NCI-H2171 (cell line): ENCODE measurements around the gene LENG9.
"Not testable (repeated sequence)": the region's sequence is repeated elsewhere in the genome, so short reads cannot be mapped to it uniquely, and the experiment has no call there.

Experiments used
- DNase-seq: peaks from one replicate; lab custom pipeline; 2025; lab: John Stamatoyannopoulos, UW

The LENG9 gene

DNA sequence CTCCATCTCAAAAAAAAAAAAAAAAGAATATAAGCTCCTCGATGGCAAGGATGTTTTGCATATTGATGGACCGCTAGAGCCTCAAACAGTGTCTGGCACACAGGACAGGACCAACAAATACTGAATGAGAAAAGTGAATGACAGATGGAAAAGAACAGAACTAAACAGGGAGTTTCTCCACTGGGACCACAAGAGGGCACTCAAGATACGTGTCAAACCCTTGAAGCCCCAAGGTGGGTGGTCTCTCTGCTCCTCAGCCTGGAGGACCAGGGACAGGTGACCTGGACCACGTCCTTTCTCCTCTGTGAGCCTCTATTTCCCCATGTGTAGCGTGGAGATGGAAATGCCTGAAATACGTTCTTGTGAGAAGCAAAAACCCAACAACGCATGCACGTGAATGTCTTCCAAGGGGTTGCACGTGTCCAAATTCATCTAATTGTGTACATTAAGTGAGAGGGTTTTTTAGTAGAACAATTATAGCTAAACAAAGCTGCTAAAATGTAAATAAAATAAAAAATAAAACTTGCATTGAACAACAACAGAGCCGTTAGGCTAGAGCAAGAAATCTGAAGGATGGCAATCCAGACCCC lies 15.2 kb upstream of the LENG9 start:
- DNase-seq: no peak

DNA sequence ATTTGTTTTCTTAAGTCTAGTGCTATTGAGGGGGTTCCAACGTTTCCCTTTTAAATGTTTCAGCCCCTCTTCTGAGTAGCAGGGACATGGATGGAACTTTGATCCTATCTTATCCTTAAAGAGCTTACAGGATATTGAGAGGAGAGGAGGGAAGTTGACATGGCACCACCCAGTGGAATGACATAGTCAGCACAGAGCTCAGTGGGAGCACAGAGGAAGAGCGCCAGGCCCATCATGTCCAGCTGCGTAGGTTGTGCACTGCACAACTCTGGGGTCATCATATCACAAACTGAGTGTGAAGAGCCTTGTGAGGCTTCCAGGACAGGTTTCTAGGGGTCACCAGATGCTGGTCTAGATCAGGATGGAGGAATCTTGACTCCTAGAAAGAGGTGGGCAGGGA lies 14.1 kb upstream of the LENG9 start:
- no peak for DNase-seq

DNA sequence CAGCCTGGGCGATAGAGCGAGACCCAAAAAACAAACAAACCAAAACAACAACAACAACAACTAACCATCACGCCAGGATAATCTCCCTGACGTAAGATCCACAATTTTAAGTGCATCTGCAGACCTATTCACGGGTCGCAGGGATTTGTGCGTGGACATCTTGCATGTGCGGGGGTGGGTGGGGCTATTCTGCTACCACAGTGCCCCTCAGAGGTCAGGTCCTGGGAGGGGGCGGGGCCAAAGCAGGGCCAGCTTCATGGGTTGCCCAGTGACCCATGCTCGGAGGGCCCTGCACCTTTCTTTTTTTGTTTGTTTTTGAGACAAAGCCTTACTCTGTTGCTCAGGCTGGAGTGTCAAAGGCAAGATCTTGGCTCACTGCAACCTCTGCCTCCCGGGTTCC lies 12.1 kb upstream of the LENG9 start:
- no peak for DNase-seq

DNA sequence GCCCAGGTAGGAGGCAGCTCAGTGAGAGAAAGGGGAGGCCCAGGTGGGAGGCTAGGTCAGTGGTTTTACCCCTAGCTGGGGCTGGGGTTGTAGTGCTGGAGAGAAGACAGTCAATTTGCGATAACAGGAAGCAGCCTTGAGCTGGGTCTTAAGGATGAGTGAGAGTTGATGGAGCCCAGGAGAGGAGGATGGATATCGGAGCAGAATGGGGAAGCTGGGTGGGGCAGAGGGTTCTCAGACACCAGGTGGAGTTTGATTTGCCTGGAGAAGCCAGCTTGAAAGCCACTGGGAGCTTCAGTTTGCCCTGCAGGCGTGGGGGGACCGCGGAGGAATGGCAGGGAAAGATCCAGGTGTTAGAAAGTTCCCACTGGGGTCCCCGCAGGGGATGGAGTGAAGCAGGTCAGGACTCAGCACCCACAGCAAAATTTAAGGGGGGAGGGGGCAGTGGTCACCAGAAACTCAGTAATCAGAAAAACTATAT lies 10.4 kb upstream of the LENG9 start:
- no peak for DNase-seq

DNA sequence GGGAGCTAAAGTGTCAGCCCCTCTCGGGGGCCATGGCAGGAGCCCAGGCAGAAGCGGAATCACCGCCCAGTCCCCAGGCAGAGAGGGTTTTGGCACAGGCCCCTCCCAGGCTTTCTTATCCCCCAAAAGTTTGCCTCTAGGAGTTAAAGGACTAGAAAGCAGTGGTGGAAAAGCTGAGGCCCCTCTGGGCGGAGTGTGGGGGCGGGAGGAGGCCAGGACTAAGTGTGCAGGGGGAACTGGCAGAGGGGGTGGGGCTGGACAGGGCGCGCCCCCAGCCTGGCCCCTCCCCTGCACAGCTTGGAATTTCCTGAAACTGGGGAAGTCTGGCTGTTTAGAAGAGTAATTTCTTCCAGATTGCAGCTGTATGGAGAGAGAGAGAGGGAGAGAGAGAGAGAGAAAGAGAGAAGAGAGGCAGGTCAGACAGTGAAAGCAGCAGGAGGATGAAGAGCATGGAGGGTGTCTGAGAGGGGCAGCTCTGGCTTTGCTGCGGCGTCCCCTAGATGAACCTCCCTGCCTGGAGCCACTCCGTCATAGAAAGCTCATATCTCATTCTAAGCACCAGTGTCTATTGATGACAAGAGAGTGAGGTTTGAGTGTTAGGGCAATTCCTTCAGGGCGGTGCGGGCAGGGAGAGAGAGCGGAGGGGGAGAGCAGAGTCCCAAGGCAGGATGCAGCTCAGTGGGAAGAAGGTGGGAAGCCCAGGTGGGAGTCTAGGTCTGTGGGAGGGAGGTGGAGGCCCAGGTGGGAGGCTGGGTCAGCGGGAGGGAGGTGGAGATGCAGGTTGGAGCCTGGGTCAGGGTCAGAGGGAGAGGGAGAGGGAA lies 9.7 kb upstream of the LENG9 start, which contains the start of gene CDC42EP5:
Gene CDC42EP5, minus strand, starts transcription at position 226 of the 821 bp plus-strand sequence. CDS start 7,749 bp downstream, outside the sequence.
- no peak for DNase-seq

DNA sequence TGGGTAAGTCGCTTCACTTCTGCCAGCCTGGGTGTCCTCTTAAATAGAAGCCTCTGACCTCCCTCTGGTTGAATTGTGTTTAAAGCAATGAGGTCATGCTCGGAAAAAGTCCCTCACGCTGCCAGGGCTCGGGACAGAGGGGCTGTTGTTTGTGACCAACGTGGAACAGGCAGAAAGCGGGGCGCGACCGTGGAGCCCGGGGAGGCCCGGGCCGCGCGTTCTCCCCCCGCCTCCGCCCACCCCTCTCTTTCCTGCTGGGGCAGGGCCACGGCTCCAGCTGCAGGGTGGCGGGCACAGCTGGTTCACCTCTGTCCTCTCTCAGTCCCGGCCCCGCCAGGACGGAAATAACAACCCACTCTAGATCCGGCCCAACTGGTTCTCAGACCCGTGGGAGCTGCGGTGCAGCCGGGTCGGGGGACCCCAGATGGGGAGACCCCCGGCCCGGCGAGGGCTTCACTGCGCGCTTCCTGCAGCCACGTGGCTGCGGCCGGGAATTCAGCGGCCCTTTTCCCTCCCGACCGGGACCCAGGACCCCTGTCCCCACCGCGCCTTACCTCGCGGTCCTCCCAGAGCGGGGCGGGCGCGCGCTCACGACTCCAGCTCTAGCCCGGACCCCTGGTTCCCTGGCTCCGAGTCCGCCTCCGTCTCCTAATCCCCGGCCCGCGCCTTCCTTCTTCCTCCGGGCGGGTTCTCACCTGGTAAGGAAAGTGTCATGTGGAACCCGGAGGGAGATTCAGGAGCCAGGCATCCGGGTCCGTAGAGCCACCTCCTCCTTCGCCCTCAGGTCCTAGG lies 7.6 kb upstream of the LENG9 start:
- no peak for DNase-seq

DNA sequence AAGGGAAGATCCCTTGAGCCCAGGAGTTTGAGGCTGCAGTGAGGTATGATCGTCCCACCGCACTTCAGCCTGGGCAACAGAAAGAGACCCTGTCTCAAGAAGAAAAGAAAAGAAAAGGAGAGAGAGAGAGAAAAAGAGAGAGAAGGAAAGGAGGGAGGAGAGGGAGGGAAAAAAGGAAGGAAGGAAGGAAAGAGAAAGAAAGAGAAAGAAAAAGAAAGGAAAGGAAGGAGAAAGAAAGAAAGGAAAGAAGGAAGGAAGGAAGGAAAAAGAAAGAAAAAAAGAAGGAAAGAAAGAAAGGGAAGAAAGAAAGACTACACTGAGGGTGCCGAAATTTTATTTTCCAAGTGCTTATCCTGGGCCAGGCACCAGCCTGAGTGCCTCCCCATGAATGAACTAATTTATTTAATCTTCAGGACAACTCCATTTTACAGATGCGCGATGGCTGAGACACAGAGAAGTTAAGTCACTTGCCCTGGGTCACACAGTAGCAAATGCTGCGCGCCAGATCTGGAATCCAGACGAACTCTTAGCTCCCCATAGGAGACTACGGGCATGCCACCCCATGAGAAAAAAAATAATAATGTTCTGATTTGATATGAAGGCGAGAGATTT lies 6.8 kb upstream of the LENG9 start:
- no peak for DNase-seq

DNA sequence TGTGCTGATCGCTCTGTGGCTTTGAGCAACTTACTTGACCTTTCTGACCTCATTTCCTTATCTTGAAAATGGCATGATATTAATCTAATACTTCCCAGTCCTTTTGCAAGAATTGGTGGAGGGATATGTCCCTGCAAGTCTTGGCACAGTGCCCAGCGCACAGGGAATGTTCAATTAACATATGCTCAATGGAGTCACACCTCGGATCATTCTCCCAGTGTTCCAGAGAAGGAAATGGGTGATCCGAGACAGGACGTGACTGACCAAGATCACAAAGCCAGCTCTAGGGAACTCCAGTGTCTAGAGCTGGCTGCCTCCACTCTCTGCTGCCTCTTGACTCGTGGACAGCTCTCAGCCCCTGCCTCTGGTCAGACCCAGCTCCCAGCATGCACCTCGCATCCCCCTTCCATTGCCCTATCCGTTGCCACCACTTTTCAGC lies 5.9 kb upstream of the LENG9 start:
- DNase-seq: no peak

DNA sequence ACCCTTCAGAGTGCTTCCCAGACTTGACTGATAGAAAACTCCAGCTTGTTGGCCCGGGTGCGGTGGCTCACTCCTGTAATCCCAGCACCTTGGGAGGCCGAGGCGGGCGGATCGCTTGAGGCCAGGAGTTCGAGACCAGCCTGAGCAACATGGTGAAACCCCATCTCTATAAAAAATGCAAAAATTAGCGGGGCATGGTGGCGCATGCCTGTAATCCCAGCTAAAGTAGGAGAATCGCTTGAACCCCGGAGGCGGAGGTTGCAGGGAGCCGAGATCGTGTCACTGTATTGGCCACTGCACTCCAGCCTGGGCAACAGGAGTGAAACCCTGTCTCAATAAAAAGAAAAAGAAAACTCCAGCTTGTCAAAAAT lies 2.5 kb upstream of the LENG9 start:
- DNase-seq: not testable (repeated sequence)

DNA sequence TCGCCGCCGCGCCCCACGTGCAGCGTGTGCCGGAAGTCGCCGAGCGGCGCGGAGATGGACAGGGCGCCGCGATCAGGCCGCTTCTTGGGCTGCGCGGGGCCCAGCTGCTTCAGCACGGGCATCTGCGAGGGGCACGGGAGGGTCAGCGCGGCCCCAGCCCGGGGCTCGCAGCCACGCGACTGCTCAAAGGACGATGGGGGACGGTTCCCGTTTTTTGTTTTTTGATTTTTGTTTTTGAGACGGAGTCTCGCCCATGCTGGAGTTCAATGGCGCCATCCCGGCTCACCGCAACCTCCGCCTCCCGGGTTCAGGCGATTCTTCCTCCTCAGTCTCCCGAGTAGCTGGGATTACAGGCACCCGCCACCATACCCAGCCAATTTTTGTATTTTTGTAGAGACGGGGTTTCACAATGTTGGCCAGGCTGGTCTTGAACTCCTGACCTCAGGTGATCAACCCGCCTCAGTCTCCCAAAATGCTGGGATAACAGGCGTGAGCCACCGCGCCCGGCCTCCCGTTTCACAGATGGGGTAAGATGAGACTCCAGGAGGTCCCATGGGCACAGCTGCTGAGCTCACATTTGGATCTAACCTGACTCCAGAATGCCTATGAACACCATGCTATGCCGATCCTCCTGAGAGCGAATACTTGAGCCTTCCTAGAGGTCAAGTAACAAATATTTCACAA lies 2.0 kb upstream of the LENG9 start:
- no peak for DNase-seq

DNA sequence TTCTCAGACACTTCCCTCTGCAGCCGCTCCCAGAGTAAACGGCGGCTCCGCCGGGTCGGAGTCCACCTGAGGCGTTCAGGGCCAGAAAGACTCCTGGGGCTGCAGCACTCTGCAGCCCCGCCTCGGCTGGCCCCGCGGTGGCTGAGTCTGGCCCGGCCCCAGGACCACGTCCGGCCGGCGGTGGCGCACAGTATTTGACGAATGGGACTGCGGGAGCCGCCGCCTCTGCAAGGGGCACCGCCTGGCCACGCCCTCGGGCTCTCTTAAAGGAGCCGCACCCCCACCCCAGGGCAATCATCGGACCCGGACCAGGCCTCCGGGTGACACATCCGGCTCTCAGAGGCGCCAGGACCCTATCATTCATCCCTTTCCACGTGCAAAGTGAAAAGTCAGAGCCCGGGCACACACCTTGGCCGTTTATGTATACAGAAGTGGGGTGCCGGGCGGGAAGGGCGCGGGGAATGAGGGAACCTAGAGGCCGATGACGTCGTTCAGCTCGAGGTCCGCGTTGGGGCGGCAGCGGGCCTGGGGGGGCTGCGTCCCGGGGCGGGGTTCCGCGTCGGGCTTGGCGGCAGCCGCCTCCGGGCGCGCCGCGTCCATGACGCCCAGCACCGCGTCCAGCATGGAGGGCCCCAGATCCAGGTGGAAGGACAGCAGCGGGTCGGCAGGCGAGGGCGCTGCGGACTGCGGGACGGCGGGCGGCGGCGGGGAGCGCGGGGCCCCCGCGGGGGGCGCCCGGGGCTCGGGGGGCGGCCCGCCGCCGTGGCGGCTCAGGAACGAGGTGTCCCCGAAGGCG lies 1.2 kb upstream of the LENG9 start:
- DNase-seq: peak; percentile 62

DNA sequence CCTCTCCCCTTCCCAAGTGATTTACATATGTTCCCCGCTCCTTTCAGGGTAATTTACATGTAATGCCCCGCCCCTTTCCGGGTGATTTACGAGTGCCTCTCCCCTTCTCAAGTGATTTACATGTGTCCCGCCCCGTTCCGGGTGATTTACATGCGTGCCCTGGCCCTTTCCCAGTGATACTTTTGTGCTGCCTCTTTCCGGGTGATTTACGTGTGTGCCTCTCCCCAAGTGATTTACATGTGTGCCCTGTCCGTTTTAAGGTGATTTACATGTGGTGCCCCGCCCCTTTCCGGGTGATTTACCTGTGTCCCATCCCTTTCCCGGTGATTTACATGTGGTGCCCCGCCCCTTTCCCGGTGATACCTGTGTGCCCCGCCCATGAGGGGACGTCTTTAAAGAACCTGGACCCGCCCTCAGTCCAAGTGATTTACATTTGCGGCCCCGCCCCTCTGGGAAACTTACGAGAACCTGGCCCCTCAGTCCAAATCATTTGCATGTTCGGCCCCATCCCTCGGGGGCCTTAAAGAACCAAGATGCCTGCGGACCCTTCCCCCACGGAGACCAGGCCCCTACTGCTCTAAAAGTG lies 559 bp upstream of the LENG9 start:
- DNase-seq: peak; percentile 87

DNA sequence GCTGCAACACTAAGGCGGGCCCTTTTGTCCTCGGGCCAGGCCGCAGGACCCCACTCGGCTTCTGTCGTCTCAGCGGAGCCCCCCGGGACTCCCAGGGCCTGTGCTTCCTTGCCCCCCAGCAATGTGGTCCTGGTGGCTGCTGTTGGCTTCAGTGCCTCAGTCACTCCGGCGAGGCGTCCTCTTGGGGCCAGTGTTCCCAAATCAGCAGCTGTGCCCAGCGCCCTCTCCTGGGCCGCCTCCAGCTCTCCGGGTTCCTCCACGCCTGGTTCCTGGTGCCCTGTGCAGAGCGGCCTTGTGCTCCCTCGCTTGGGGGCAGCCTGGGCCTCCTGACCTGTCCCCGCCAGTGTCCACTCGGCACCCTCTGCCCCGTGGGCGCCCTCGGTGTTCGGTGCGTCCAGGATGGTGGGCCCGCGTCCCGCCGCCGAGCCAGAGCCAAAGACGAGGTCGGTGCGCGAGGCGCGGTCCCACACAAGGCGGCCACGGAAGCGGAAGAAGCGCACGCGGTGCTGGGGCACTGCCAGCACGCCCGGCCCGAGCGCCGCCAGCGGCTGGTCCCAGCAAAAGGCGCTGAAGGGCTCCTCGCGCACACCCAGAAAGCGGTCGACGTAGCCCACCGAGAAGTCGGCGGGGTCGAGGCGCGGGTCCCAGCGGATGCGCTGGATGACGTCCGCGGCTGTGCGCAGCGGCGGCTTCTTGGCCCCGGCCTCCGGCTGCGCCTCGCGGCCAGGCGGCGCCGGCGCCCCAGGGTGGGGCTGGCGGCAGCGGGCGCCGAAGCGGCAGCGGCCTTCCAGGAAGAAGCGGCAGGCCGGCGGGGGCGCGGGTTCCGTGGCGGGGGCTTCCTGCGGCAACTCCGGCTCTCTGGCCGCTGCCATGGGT lies 685 bp downstream of the LENG9 start:
- DNase-seq: peak; percentile 35

DNA sequence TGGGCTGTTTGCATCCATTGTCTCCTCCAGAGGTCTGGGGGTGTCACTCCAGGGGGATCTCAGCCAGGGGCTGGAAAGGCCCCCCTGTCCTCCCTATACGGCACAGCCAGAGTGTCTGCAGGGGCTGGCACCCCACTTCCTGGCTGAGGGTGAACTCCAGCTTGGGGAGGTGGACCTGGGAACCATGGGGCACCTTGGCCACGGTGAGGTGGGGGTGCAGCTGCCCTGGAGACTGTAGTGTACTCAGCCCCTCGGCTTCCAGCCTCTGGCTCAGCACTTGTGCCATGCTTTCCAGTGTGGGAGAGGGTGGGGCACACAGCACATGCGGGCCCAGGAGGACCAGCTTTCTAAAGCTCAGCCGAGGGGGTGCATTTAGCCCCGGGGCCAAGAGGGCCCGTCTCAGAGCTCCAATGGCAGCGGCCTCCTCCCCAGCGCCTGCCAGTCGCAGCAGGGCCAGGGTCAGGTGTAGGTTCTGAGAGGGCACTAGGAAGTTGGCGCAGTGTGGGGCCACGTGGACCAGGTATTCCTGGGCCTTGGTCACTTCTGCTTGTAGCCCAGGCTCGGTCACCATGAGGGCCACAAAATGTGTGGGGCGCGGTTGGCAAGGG lies 1.4 kb downstream of the LENG9 start:
- DNase-seq: no peak

DNA sequence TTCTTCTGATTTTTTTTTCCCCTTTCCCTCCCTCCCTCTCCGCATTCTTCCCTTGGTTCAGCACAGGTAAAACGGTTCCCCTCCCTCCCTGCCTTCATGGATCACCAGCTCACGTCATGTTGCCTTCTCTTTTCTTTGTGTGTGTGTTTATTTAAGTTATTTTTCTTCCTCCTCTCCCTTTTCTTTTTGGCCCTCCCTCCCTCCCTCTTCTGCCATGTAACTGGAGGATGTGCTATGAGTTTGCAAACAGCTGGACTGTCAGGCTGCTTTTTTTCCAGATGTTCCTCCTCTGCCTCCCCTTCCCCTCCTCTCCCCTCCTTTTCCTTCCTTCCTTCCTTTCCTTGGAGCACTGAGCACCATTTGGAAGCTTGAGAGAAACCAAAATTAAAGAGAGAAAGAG lies 2.0 kb downstream of the LENG9 start:
- no peak for DNase-seq

DNA sequence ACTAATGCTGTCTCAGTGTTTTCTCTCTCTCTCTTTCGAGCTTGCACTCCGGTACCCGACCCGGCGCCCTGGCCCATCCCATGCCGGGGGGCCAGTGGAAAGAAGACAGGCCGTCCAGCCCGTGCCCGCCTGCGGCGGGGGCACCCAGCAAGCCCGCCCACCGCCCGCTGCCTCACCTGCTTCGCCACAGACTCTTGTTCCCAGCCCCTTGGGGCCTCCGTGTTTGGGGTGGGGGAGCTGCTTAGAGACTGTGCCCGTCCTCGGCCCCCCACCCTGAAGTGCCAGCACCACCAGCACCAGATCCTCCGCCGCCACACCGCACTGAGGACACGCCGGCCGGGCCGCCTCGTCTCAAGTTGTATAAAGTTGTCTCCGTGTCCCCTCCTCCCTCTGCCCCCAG lies 2.4 kb downstream of the LENG9 start:
- no peak for DNase-seq

DNA sequence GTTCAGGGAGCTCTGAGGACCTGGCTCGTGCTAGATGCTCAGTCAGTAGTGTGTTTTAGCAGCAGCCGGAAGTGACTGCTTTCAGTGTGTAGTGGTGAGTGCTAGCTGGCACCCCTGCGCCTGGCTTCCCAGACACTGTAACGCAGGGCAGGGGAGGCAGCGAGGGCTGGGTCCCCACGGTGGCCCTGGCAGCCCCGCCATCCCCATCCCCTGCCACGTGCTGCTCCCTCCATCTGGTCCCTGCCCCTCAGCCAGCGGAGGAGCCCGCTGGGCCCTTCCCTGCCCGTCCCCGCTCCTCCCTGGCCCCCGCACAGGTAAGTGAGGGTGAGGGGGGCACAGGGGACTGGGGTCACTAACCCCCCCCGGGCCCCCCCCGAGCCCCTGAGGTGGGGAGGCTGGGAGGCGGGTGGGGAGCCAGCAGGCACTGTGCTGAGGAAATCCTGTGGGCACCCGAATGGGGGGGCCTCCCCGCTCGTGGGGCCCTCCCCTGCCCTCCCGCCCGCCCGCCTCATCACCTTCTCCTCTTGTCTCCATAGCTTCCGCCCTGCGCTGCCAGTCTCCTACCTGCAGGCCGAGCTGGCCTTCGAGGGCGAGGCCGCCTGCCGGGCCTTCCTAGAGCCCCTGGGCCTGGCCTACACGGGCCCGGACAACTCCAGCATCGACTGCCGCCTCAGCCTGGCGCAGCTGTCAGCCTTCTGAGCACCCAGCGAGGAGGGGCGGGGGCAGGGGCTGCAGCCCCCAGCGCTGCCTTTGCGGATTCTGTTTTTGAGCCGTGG lies 3.2 kb downstream of the LENG9 start:
- no peak for DNase-seq
